Measurements from ENCODE around the gene TENM3.
"Not testable (repeated sequence)": the region's sequence is repeated elsewhere in the genome, so short reads cannot be mapped to it uniquely, and the experiment has no call there.

Gene TENM3

DNA sequence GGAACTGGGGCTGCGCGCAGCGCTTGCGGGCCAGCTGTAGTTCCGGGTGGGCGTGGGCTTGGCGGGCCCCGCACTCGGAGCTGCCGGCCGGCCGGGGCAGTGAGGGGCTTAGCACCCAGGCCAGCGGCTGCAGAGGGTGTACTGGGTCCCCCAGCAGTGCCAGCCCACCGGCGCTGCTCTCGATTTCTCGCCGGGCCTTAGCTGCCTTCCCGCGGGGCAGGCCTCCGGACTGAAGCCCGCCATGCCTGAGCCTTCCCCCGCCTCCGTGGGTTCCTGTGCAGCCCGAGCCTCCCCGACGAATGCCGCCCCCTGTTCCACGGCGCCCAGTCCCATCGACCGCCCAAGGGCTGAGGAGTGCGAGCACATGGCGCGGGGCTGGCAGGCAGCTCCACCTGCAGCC, 143.4 kb downstream of the TENM3 start:
- in situ Hi-C loops (cut with MboI; ENCODE audit: low sequenced_read_pairs), result not testable (repeated sequence)

DNA sequence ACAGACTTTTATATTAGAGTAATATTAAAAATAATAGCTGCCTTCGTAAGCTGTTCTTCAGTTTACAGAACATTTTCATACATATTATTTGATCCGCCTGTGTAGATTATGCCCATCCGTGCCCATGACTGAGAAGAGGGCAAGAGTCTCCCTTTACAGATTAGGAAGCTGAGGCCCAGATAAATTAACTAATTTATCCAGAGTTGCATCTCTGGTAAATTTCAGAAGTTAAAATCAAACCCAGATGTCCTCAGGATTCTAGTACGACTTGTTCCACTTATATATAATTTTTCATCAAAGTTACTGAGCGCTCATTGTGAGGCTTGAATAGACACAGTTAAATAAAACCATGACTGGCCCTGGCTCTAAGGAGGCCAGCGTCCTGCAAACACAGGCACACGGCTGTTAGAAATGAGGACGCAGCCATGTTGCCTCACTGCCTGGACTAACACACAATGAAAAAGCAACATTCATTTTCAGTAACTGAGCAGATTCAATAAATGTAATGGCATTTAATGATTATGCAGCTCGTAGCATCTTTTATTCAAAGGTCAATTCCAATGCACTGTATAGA, 148.0 kb downstream of the TENM3 start:
- in situ Hi-C loops (cut with MboI; ENCODE audit: low sequenced_read_pairs), result no loop called here

DNA sequence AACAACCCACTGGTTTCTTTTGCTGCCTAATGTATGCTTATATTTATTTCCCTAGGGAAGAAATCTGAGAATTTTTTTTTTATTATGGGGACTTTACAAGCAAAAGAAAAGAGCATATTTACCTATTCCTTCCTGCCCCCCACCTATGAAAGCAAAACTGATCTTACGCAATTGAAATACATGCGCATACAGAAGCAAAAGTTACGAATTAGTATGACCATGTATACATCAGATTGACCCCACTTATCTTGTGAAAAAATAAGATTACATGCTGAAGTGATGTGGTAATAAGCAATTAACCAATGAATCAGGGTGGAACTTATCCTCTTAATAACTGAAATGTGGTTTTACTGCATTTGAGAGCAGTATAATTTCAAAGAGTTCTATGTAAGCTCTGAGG, 151.0 kb downstream of the TENM3 start:
- in situ Hi-C loops (cut with MboI; ENCODE audit: low sequenced_read_pairs), result no loop called here

DNA sequence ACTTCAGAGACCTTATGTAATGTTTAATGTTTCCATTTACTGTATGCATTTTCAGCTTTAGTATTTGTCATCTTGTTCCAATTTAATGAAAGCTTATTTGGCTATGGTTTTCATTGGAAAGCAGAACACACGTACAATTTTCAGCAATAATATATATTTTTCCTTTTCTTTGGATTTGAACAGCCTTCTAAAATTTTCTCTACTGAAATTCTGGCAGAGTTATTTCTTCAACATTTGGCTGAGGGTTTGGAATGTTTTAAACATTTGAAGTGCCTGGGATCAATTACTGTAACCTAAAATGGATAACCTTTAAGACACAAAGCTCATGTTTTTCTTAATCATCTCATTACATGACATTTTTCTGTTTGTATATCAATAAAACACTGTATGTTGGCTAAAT, 156.9 kb downstream of the TENM3 start:
- in situ Hi-C loops (cut with MboI; ENCODE audit: low sequenced_read_pairs), result no loop called here

DNA sequence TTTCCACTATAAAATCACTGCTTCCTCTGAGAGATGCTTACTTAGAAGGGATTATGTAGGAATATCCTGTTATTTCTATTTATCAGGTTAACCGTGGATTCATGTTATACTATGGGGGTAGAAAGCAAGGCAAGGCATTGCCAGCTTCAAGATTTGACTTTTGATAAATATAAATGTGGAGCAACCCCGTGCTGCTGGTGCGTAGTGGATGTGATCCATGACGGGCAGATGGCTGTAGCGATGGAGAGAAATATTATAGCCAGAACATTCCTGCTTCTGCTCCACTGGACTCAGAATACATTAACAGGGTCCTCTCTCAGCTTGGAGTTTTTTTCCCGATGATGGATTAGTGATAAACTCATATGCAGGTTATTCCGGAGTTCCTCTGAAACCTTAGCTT, 157.6 kb downstream of the TENM3 start:
- in situ Hi-C loops (cut with MboI; ENCODE audit: low sequenced_read_pairs), result no loop called here

DNA sequence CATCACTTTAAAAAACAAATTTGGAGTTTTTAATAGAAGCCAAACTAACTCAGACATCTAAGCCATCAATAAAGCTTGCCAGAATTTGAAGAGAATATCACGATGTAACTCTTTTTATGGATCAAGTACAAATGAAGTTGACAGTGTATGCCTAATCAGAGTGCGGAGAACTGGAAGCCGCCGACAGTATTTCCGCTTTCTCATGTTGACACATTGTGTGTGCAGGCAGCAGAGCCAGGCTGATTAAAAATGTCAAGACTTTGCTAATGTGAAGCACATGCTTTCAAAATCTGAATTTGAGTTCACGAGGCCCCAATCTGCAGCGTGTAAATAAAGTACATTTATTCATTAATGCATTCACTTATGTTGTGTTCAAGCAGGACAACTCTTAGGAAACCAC, 161.2 kb downstream of the TENM3 start:
- in situ Hi-C loops (cut with MboI; ENCODE audit: low sequenced_read_pairs), result no loop called here

DNA sequence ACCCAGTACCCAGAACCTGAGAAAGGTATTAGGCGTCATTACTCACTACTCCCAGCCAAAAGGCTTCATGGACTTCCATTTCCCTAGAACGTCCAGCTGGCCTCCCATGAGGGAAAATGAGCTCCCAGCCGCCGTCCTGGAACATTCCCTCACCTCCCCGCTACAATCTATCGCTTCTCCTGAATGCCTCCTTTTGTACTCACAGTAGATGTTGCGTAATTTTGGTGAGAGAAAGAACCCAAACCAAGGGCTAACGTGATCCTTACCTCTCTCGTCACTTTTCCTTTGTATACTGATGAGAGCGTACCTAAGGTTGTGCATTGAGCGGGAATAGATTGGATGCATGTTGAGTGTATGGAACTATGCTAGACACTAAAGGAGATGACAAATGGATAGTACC, 161.9 kb downstream of the TENM3 start:
- in situ Hi-C loops (cut with MboI; ENCODE audit: low sequenced_read_pairs), result no loop called here

DNA sequence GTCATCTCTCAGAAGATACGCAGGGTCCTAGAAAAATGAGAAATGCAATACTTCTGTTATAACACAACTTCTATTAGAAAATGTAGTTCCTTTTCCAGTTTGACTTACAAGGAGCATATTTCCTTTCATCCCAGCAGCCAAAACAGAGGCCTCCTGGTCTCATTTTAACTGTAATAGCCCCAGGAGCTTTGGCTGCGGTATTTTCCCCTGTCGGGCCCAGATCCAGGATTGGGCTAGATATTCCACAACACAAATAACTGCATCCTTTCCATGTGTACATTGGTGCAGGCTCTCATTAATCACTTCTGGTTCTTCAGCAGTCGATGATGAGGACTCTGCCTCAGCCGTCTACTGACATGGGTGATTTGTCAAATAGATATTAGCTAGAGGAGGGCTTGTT, 166.1 kb downstream of the TENM3 start:
- in situ Hi-C loops (cut with MboI; ENCODE audit: low sequenced_read_pairs), result no loop called here

DNA sequence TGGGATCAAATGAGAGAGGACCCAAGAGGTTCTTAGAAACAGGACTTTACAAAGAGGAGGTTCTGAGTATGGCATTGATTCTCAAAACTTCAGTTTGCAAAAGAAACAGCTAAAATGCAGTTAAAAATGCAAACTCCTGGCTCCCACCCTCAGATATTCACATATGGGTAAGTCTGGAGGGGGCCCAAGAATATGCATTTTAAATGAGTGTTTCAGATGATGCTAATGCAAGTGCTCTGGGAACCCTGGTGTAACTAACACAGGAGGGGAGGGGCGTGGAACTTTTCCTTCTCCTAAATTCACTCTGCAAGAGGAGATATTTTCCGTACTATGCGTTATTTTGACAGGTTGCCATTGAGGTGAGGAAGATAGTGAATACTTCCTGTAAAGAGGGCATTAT, 168.2 kb downstream of the TENM3 start:
- in situ Hi-C loops (cut with MboI; ENCODE audit: low sequenced_read_pairs), result no loop called here

DNA sequence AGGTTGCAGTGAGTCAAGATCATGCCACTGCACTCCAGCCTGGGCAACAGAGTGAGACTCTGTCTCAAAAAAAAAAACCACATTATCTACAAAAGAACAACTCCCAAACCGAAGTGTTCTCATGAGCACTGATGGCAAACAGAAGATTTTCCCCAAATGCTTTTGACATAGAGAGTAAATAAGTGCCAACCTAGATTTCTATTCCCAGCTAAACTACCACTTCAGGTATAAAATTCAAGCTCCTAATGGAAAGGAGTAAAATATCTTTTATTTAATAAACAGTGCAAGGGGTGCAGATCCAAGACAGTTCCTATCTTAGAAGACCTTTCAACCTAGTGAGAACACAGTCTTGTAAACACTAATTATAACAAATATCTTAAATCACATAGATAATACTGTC, 170.3 kb downstream of the TENM3 start:
- in situ Hi-C loops (cut with MboI; ENCODE audit: low sequenced_read_pairs), result no loop called here

DNA sequence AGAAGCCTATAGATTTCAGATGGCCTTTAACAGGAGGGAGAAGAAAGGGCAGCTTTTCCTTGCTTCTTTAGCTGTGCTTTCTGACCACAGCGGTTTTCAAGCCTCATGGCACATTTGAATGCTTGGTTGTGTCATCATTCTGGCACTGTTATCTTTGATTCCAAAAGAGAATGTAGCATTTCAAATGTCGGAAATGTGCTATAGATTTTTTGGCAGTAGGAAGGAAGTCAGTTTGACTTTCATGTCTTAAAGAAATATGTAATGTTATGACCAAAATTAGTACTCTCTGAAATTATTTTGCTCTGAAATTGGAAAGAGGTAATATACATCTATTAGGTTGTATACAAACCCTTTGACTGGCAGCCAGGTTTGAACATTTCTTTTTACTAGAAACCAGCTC, 171.9 kb downstream of the TENM3 start:
- in situ Hi-C loops (cut with MboI; ENCODE audit: low sequenced_read_pairs), result no loop called here

DNA sequence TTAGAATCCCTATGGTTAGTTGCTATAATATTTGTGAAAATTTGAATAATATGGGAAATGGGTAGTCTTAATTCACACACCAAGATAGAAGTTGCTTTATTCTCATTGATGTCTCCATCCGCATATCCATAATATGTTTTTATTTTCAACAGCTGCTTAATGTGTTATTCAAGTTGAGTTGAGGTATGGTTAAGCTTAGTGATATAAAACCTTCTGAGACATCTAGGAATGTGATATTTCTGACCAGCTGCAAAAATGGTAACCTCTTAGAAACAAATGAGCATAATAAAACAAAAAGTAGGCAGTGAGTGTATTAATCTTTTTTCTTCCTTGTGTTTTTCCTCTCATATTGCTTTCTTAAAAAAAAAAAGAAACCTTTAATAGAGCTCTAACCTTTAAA, 172.9 kb downstream of the TENM3 start:
- in situ Hi-C loops (cut with MboI; ENCODE audit: low sequenced_read_pairs), result no loop called here

DNA sequence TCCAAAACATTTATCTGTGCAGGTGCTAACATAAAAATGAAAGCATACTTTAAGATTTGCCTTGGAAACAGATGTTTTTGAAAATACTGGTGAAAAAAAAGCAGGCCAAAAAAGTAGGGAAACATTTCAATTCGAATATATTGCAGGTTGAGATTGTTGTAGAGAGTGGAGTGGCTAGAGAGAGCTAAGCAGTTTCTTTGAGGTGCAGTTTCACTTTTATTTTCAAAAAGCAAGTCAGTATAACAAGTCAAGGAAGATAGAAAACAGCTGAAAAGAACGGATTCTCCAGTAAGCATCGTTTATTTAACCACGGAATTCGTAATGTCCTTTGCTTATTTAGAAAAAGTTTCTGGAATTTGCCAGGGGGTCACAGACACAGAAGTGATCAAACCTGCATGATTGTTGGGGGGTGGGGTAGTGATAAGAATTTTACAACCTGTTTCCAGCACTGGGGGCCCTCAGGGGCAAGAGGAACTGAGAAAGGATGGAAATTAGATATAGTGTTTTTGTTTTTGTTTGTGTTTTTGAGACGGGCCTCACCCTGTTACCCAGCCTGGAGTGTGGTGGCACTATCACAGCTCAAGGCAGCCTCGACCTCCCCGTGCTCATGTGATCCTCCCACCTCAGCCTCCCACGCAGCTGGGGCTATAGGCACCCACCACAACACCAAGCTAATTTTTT, 175.0 kb downstream of the TENM3 start:
- in situ Hi-C loops (cut with MboI; ENCODE audit: low sequenced_read_pairs), result no loop called here

DNA sequence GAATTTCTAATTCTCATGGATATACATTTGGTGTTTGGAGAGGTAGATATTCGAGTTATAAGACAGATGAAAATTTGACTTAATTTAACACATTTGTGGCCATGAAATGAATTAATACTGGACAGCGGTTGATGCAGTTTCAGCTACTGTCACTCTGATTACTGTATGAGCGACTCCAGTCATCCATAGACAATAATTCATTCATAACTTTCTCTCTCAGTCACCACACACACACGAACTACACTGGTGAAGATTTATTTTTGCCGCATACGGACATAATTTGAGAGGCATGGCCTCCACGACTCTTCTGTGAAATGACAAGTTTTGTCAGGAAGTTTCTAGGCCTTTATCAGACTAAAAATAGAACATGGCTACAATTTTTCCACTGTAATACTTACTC, 177.0 kb downstream of the TENM3 start:
- in situ Hi-C loops (cut with MboI; ENCODE audit: low sequenced_read_pairs), result no loop called here

DNA sequence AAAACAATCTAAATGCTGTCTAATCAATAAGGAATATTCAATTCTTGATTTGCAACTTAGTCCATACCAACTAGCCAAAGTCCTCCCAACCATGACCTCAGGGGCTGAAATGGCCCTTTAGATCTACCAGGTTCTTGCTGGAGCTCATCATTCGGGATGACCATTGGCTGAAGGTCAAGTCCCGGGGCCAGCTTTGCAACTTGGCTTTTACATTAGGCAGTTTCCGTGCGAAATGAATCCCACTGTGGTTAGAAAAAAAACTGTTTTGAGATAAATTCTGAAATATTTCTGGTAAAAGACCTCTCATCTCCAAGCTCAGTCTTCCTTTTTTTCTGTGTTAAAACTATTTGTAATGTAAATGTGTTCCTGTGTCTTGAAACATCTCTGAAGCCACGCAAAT, 178.6 kb downstream of the TENM3 start:
- in situ Hi-C loops (cut with MboI; ENCODE audit: low sequenced_read_pairs), result no loop called here

DNA sequence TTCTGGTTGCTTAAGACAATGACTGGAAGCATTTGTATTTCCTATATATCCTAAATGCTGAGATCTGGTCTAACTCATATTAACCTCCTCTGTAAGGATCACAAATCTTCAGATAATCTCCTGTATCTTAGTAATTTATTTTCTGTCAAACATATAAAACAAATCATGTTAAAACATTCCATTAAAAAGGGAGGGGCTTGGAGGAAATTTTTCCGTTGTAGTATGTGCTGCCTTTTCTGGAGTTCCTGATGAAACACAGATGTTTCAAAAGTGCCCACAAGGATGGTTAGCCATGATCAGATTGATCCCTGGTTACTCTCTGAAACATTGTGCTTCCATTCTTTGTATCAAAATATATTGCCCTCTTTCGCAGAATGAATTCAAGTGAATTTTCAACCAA, 182.1 kb downstream of the TENM3 start:
- in situ Hi-C loops (cut with MboI; ENCODE audit: low sequenced_read_pairs), result no loop called here

DNA sequence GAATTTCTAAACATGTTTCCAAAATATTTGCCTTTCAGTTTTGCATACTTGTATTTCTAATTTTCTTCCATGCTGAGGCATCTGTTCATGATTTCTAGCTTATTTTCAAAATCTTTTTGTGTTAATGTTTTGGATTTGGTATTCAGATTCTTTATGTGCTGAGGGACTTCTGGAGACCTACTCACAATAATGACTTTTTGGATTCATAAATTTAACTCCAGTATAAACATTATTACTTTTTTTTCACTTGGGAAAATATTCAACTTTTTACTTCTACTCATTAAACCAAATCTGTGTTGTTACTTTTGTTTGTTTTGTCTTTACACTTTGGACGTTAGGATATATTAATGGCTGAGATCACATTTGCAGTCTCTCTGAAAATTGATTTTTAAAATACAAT, 183.7 kb downstream of the TENM3 start:
- in situ Hi-C loops (cut with MboI; ENCODE audit: low sequenced_read_pairs), result no loop called here

DNA sequence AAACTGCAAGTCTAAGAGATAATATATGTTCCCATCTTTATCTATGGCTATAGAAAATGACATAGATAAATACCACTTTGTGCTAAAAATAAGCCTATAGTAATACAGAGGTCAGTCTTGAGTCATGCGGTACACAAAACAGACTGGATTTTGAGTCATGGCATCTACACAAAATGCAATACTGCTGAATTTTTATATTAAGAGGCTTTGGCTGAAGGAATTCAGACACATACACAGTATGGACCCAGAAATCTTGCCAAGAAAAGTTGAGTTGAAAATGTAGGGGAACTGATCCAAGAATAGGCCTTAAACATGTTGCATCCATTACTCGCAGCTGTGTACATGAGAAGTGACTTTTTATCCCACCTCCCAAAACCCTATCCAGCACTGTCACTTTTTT, 184.4 kb downstream of the TENM3 start:
- in situ Hi-C loops (cut with MboI; ENCODE audit: low sequenced_read_pairs), result no loop called here

DNA sequence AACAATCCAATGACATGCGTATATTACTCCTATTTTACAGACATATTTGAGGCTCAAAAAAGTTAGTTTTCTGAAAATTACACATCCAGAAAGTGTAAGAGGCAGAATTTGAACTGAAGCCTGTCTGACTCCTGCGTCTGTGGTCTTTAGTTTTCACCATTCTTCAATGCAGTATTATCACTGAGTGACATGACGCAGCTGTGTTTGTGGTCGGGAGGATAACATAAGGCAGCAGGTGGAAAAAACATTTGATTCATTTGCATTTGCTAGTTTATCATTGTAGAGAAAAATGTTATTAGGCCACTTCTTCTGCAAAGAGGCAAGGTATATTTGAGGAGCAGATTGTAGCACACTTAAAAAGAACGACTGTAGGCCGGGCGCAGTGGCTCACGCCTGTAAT, 186.7 kb downstream of the TENM3 start:
- in situ Hi-C loops (cut with MboI; ENCODE audit: low sequenced_read_pairs), result no loop called here

DNA sequence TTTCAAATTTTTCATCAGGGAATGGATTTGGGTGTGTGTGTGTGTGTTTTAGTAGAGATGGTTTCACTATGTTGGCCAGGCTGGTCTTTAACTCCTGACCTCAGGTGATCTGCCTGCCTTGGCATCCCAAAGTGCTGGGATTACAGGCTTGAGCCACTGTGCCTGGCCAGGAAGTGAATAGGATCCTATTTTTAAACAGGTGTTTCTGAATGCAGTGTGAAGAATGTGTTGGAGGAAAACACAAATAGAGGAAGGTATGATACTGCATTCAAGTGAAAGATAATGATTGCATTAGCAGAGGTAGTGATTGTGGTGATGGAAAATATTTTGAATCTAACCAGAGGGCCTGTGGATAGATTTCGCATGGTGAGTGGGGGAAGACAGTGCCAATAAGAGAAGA, 189.6 kb downstream of the TENM3 start:
- in situ Hi-C loops (cut with MboI; ENCODE audit: low sequenced_read_pairs), result no loop called here

DNA sequence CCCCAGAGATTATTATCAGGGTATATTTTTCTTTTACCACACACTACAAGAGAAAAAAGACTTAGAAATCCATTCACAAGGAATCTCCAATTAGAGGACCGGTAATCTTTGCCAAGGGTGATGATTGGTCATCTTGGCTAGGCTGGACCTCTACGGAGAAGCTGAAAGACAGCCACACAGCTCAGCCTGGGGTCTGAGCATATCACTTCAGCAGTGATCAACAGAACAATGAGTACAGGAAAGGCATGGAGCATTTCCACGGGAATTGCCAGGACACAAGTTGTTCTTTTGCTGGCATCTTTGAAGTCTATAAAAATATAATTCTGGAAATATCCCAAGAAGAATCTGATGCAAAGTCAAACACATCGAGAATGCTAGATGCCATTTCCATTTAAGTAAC, 191.5 kb downstream of the TENM3 start:
- in situ Hi-C loops (cut with MboI; ENCODE audit: low sequenced_read_pairs), result no loop called here

DNA sequence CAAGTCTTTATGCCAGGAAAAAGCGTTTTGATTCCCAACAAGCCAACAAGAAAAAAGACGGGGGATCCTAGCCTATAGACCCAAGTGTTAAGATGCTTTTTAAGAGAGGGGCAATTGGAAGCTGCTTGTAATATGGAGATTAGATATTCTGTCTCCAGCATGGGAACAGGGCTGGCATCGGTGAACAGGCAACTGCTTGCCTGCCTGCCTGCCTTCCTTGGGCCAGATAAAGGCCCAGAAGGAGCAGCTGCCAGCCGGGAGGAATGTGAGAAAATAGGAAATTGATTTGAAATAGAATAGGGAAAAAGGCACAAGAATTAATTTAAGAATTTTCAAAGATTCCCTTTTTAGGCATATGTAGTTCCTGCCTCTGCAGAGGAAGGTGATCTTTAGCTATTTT, 192.2 kb downstream of the TENM3 start:
- in situ Hi-C loops (cut with MboI; ENCODE audit: low sequenced_read_pairs), result no loop called here

DNA sequence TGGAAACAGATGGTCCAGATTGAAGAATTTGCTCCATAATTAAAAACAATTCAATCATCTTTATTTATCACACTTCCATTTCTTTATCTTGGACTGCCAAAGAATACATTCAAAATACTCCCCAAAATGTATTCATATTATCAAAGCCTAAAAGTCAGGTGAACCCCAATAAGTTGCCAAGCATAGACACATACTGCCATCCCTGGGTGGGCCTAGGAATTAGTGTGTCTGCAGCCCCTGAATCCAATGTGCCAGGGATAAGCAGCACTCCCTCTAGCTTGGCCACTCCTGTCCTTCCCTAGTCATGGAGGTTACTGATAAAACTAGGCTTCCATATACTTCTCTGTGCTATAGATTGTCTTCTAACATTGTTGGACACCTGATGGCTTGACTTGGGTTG, 199.9 kb downstream of the TENM3 start:
- in situ Hi-C loops (cut with MboI; ENCODE audit: low sequenced_read_pairs), result no loop called here

Data from HL-60/S4 (cell line).